HG03432 (cell line): ENCODE data around the gene SEC14L3.

Experiments
- ATAC-seq: cut with Tn5 transposase; IDR thresholded peaks from one replicate; pipeline ENCODE4 v1.9.1; 2021; ENCODE audit warnings: mild to moderate bottlenecking, moderate library complexity; ENCODE audit not compliant: unreplicated experiment

The SEC14L3 gene

DNA sequence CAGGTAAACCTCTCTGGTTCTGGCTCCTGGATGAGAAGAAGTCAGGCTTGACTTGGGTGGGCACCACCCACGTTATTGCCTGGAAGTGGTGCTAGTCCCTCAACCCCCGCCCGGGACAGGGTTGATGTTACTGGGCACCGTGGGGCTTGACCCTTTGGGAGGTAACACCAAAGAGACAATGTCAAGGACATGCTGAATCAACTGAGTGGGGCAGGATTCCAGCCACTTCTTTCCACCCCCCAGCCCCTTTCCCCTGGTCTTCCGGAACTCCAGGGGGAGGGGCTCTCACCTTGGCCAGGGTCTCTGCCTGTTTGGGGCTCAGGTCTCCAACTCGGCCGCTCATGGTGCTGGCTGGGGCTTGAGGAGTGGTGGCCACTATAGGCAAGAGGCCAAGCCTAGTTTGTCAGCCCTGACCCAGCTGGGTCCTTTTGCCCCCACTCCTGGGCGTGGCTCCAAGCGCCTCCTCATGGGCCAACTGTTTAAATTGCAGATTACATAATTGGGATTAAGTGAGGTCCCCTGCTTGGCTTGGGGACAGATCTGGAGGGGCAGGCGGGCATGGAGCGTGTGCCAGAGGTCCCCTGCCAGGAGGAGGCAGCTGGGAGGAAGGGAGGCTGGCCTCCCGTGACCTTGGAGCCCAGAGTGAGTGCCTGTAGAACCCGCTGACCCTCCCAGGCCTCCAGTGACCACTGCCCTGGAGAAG lies at the start of gene SEC14L3:
TSS of gene SEC14L3 (minus strand) at position 402 of the 703 bp plus-strand sequence. CDS start at position 343, 59 bp downstream.
- no peak for ATAC-seq

DNA sequence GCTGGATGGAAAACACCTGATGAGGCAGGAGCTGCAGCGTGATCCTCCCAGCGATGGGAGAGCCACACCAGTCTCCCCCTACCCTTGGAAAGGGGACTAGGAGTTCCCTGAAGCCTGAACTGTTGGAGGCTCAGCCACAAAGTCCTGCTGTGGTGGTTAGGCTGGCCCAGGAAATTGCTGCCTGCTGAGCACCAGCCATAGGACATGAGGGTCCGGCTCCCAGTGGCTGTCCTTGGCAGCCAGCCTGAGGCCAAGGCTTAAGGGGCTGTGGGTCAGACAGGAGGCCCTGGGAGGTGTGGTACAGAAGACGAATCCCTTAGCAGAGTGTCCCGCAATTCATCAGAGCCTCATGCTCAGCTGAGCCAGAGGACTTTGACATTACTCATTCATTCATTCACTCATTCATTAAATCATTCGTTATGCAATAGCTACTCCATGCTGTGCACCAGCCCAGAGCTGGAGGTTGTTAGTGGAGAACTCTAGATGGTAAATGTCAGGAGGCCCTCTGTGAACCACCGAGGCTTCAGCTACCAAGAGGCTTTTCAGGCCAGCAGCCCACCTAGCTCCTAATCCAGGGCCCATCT lies 48.1 kb upstream of the SEC14L3 start:
- no peak for ATAC-seq

DNA sequence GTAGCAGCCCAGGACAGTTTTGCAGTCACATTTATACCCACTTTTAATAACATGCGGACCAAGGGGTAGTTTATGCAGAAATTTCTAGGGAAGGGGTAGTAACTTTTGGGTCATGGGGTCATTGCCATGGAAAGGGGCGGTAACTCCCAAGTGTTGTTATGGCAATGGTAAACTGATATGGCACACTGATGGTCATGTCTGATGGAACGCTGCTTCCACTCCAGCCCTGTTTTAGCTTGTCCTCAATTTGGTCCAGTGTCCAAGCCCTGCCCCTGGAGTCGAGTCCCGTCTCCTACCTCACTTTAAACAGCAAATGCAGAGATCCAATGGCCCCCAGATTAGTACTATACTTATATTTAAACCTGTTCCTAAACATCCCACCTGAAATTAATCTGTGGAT lies 44.9 kb upstream of the SEC14L3 start:
- no peak for ATAC-seq

DNA sequence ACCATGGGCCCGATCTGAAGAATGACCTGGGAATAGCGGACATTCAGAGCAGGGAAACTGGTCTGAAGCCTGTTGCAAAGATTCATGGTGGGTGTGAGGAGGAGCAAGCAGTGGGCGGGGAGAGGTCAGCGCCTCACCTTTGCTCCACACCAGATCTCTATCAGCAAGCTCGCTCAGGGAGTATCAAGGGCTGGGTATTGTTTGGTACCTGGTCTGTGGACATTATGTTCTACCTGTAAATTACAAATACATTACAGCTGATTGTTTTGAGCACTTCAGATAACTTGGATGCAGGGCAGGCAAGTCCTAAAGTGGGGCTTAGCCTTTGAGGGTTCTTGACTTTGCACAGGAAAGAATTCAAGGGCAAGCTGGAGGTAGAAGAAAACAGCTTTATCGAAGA lies 44.5 kb upstream of the SEC14L3 start:
- no peak for ATAC-seq

DNA sequence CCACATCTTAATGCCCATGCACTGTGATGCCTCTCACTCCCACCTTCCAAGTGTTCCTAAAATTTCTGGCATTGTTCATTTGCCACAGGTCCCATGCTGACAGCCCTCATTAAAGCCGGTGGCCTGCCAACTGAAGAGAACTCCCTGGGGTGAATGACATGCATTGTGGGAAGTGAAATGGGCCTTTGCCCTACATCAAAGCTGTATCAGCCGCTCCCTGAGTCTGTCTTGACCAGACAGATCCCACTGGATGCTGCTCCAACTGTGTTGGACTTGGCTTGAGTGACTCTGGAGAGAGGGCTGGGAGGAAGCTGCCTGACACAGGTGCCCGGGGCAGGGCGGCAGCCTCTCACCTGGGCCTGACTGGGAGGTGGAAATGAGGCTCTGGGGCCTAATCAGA lies 42.4 kb upstream of the SEC14L3 start:
- no peak for ATAC-seq

DNA sequence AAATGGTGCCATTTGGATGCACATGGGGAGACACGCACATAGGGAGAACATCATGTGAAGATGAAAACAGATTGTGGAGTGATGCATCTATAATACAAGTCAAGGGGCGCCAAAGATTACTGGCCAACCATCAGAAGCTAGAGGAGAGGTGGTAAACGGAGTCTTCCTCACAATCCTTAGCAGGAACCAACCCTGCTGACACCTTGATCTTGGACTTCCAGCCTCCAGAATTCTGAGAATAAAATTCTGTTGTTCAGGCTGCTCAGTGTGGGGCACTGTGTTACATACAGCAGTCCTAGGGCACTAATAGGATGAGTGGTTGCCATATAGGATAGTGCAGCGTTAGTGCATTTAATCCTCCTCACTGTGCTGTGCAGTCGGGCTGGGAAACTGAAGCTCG lies 41.6 kb upstream of the SEC14L3 start:
- no peak for ATAC-seq

DNA sequence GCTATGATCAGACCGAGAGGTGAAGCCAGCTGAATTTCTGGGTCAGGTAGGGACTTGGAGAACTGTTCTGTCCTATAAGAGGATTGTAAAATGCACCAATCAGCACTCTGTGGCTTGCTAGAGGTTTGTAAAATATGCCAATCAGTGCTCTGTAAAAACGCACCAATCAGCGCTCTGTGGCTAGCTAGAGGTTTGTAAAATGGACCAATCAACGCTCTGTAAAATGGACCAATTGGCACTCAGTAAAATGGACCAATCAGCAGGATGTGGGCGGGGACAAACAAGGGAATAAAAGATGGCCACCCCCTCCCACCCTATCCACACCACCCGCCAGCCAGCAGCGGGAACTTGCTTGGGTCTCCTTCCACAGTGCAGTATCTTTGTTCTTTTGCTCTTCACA lies 40.1 kb upstream of the SEC14L3 start:
- ATAC-seq: no peak

DNA sequence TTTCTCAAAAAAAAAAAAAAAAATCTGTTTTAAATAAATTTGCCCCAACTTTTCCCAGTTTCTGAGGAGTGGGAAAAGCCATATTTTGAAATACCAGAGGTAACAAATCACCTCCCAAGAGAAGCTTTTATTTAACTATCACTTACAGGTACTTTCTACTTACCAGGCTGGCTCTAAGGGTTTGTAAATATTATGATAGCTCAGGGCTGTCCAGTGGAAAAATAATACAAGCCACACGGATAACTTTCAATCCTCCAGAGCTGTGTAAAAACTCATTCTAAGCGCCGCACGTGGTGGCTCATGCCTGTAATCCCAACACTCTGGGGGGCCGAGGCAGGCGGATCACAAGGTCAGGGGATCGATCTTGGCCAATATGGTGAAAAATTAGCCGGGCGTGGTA lies 39.3 kb upstream of the SEC14L3 start:
- no peak for ATAC-seq

DNA sequence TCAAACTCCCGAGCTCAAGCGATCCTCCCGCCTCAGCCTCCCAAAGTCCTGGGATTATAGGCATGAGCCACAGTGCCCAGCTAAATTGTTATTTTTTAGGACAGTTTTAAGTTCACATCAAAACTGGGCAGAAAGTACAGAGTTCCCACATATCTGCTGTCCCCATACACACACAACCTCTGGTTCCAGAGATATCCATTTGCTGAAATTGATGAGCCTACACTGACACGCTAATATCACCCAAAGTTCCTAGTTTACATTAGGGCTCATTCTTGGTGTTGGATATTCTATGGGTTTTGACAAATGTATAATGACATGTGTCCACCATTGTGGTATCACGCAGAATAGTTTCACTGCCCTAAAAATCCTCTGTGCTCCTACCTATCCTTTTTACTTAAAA lies 36.4 kb upstream of the SEC14L3 start:
- no peak for ATAC-seq

DNA sequence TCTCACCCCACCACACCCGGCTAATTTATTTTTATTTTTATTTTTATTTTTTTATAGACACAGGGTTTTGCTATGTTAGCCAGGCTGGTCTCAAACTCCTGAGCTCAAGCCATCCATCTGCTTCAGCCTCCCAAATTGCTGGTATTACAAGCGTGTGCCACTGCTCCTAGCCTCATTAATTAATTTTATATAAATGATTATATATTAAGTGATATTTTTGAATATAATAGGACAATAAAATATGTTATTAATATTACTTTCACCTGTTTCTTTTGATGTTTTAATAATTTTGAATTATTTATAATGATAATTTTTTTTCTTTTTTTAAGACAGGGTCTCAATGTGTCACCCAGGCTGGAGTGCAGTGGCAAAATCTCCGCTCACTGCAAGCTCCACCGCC lies 35.9 kb upstream of the SEC14L3 start:
- ATAC-seq: no peak

DNA sequence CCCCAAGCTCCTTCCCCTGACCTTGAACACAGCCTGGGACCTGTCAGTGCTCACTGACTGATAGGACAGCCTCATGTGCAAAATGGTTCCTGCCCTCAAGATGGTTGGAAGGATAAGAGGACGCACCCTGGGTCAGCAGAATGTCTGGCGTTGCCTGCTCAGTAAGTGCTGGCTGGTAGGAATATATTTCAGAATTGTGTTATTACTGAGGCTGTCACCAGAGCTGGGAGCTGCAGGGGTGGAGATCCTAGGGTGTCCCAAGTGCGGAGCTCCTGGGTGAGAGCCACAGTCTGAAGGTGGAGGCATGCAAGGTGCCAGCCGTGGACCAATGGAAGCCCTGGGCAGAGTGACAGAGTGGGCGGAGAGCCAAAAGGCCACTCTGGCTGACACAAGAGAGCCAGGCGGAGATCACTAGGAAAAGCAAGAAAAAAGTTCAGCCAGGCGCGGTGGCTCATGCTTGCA lies 34.7 kb upstream of the SEC14L3 start:
- no peak for ATAC-seq

DNA sequence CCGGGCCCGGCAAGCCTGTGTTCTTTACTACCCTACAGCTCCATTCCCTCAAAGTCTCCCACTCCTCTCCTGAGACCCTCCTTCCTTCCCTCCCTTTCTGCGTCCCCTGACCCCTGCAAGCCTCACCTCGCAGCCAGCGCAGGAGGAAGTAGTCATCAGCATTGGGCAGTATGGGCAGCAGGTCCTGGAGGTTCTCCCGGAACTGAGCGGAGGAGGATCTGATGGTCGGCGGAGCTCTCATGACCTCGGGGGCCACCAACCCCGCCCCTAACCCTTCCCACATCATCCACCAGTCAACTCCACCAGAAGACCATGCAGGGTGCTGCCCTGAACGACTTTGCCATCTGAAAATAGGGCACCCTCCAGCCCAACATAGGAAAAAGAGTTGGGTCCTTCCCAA lies 31.7 kb upstream of the SEC14L3 start:
- no peak for ATAC-seq

DNA sequence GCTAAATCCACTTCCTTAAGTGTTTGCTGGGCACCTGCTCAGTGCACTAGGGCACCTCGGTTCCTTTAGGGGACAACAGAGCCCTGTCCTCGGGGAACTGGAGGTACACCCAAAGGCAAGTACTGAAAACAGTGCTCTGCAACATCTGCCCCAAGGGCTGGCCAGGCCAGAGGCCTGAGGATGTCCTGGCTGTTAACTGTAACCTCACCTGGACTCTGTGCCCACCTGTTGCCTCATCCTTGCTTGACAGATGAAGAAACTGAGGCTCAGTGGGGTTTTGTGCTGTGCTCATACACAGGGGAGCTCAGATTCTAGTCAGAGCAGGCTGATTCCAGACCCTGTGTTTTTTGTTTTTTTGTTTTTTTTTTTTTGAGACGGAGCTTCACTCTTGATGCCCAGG lies 31.1 kb upstream of the SEC14L3 start:
- no peak for ATAC-seq

DNA sequence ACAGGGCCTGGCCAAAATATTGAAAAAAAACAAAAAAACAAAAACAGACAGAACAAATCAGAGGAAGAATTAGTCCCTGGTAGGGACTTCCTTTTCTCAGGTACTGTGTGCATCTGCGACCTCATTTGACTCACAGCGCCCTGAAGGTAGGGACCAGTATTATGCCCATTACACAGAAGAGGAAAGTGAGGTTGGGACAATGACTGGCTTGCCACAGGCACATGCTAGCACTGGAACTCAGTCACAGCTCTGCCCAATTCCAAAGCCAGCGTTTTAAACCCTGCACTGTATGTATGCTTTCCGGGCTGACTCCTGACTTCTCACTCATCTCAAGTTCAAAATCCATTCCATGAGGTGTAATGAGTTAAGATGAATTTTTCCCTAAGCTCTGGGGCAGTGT lies 30.3 kb upstream of the SEC14L3 start:
- ATAC-seq: no peak

DNA sequence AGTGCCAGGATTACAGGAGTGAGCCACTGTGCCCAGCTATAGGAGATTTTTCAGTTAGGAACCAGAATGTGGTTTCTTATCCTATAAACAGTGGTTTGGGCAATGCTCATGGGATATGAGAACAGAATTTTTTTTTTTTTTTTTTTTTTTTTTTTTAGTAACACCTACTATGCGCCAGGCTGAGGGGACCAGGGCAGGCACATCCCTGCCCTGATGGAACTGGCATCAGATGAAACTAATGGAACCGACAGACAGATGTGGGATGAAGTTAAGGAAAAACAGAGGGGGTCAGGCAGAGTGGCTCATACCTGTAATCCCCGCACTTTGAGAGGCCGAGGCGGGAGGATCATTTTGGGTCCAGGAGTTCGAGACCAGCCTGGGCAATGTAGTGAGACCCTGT lies 28.8 kb upstream of the SEC14L3 start:
- ATAC-seq: no peak

DNA sequence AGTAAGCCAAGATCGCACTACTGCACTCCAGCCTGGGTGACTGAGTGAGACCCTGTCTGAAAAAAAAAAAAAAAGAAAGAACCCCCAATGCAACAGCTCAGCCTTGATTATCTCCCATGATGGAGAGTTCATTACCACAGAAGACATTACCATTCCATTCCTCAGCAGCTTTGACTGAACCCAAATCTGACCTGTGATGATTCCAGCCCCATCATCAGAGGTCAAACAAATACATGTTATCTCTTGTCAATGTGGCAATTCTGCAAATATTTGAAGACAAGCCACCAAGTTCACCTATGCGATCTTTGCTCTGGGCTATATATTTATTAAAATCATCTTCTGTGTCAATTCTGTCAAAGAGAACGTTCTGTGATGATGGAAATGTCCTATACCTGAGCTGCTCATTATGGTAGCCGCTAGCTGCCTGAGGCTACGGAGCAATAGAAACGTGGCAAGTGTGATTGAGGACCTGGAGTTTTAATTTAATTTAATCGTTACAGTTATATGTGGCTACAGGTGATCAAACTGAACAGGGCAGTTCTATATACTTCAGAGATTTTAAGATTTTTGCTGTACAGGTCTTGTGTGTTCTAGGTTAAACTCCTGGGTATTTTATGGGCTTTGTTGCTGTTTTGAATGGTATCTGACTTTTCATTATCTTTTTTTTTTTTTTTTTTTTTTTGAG lies 25.8 kb upstream of the SEC14L3 start:
- ATAC-seq: no peak

DNA sequence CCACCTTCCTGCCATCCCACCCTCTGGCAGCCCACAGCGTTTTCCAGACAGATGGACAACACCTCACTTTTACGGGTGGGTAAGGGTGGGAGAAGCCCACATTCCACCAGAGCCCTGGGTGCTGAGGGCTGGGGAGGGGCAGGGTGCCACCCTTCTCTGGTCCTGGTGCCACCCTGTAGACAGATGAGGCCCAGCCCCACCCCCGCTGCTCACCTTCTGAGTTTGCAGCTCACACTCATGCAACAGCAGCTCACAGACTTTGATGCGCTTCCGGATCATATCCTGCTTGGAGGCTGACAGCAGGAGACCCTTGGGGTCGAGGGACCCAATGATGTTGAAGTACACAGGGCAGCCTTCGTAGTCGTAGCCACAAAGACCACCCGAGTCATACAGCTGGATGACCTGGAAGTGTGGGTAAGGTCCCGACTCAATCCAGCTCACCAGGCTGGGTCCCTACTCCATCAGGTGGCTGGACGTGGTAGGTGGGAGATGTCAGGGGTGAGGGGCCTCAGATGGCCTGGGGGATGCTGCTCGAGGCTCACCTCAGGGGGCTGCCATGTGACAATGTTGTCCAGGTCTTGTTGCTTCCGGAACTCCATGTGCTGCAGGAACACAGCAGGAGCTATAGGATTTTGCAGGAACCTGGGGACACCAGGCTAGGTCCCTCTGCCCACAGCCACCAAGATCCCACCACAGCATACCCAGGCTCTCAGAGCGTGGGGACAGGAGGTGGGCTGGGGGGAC lies 23.4 kb upstream of the SEC14L3 start:
- ATAC-seq: no peak

DNA sequence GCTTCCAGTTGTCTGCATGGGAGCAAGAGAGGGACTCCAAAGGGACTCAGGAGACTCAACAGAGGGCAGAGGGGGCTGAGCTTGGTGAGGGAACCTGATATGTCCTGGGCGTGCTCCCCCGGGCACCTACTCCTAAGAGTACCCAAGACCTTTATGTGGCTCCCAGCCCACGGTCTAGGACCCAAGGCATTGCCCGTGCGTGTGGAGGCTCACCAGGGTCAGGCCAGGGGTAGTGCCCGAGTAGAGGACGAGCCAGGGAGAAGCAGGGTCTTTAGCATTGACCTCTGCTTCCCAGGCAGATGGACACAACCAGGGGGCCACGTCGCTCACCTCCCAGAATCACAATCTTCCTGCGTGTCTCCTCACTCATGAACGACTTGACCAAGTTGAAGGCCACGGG lies 20.3 kb upstream of the SEC14L3 start:
- no peak for ATAC-seq

DNA sequence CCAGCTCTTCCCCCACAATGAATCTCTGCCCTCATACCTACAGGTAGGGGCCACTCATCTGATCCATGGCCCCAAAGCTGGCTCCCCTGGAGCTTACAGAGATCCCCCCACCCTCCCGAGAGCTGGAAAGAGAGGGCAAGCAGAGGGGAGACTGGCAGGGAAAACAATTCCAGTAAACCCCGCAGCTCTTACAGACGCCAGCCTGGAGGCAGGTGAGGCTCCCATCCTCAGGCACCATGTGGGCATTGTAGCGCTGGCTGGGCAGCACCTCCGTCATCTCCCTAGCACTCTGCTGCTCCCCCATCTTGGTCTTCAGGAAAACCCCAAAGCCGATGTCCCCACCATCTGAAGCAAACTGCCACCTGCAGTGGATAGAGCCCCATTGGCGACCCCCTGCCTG lies 19.6 kb upstream of the SEC14L3 start:
- no peak for ATAC-seq

DNA sequence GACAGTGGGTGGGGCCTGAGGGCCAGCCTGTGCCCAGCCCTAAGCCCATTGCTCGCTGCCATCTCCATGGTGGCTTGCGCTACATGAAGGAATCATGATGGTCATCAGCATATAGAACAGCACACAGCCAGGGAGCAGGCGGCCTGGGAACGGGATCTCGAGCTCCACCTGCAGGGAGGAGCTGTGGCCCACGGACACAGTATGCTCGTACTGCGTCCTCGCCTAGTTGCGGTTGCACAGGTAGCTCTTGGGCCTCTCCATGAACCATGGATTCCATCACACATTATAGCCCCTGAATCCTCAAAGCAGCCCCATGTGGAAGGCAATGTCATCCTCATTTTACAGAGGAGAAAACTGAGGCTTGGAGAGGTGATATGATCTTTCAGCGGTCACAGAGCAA lies 18.6 kb upstream of the SEC14L3 start:
- ATAC-seq: no peak

DNA sequence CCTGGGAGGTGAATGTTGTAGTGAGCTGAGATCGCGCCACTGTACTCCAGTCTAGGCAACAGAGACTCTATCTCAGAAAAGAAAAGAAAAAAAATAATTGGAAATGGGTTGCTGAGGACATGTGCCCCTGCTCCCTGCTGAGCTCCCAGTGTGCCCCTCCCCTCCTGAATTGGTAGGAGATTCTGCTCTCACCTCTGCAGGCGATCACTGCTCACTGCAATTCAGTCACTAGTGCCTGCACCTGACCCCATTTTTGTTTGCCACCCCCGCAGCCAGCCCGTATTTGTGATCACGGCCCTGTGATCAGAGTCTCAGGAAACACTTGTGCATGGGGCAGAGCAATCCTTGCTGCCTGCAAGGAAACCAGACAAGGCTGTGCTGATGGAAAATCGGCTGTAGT lies 16.3 kb upstream of the SEC14L3 start:
- no peak for ATAC-seq

DNA sequence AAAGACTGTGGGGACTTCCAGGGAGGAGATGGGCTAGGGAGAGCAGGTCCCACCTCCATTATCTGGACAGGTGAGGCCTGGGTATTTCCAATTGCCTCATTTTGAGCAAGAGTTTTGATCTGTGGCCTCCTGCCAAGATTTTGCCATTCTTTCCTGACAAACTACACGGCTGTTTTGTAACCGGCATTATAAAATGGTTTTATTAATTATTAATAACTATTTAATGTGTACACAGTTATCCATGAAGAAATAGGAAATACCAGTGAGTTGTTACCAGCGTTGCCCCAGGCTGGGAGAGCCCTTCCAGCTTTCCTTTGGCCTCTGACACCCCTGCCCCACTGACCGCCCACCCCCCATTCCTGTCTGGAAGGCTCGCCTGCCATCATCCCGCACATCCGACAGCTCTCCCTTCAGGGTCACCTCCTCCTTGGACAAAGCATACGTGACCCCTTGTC lies 14.9 kb upstream of the SEC14L3 start:
- ATAC-seq: no peak
